ENCODE results near the gene GPR89B. TPM values are rescaled to one million over a fixed set of nuclear protein-coding genes. Genes with fewer than 3 reads are reported as not detected.
A peak's percentile ranks its signal among the peaks of the same experiment; 100 is the strongest.

GPR89B gene
- total and polyA plus RNA-seq, 9 of the 15 experiments (the other 6 are each of a cell fraction or from before 2014, with no cell fraction given), result 9.3 to 39.3 (median 19.6) TPM

DNA sequence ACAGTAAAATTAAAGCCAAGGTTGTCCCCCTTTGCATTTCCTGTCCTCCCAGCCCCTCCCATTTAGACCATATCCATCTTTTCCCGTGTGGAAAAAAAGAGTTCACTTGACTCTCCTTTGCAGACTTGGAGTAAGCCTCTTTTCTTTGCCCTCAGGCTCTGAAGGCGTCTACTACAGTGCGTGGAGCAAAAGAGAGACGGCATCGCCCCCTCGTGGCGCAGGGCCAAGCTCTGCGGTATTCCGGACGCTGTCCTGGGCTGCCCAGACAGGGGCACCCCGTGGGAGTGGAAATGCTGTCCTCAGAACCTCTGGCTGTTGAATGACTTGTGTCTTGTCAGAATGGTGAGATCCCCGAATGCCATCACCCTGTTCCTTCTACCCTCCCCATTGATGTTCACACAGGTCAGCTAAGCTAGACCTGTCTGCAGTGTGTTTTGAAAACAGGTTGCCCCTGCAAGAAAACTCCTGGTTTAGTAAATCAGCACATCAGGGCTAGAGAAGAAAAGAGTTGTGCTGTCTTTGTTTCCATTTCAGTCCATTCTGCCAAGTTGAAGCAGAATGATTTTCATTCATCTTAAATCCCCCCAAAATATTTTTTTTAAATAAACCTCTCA is 37.9 kb upstream of the GPR89B start (continued):
- TF ChIP-seq, protein P1, sequence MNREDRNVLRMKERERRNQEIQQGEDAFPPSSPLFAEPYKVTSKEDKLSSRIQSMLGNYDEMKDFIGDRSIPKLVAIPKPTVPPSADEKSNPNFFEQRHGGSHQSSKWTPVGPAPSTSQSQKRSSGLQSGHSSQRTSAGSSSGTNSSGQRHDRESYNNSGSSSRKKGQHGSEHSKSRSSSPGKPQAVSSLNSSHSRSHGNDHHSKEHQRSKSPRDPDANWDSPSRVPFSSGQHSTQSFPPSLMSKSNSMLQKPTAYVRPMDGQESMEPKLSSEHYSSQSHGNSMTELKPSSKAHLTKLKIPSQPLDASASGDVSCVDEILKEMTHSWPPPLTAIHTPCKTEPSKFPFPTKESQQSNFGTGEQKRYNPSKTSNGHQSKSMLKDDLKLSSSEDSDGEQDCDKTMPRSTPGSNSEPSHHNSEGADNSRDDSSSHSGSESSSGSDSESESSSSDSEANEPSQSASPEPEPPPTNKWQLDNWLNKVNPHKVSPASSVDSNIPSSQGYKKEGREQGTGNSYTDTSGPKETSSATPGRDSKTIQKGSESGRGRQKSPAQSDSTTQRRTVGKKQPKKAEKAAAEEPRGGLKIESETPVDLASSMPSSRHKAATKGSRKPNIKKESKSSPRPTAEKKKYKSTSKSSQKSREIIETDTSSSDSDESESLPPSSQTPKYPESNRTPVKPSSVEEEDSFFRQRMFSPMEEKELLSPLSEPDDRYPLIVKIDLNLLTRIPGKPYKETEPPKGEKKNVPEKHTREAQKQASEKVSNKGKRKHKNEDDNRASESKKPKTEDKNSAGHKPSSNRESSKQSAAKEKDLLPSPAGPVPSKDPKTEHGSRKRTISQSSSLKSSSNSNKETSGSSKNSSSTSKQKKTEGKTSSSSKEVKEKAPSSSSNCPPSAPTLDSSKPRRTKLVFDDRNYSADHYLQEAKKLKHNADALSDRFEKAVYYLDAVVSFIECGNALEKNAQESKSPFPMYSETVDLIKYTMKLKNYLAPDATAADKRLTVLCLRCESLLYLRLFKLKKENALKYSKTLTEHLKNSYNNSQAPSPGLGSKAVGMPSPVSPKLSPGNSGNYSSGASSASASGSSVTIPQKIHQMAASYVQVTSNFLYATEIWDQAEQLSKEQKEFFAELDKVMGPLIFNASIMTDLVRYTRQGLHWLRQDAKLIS (CRISPR knock-in tag; IDR thresholded peaks at IDR 0.05), result no peak
- TF ChIP-seq CC2D1A (IDR thresholded peaks at IDR 0.05), result peak; percentile 51; the same call in 1 of the 2 replicates
- TF ChIP-seq ERF (CRISPR knock-in tag; IDR thresholded peaks at IDR 0.05), result no peak
- no peak for TF ChIP-seq KDM1A (IDR thresholded peaks at IDR 0.05)
- TF ChIP-seq, protein P2, sequence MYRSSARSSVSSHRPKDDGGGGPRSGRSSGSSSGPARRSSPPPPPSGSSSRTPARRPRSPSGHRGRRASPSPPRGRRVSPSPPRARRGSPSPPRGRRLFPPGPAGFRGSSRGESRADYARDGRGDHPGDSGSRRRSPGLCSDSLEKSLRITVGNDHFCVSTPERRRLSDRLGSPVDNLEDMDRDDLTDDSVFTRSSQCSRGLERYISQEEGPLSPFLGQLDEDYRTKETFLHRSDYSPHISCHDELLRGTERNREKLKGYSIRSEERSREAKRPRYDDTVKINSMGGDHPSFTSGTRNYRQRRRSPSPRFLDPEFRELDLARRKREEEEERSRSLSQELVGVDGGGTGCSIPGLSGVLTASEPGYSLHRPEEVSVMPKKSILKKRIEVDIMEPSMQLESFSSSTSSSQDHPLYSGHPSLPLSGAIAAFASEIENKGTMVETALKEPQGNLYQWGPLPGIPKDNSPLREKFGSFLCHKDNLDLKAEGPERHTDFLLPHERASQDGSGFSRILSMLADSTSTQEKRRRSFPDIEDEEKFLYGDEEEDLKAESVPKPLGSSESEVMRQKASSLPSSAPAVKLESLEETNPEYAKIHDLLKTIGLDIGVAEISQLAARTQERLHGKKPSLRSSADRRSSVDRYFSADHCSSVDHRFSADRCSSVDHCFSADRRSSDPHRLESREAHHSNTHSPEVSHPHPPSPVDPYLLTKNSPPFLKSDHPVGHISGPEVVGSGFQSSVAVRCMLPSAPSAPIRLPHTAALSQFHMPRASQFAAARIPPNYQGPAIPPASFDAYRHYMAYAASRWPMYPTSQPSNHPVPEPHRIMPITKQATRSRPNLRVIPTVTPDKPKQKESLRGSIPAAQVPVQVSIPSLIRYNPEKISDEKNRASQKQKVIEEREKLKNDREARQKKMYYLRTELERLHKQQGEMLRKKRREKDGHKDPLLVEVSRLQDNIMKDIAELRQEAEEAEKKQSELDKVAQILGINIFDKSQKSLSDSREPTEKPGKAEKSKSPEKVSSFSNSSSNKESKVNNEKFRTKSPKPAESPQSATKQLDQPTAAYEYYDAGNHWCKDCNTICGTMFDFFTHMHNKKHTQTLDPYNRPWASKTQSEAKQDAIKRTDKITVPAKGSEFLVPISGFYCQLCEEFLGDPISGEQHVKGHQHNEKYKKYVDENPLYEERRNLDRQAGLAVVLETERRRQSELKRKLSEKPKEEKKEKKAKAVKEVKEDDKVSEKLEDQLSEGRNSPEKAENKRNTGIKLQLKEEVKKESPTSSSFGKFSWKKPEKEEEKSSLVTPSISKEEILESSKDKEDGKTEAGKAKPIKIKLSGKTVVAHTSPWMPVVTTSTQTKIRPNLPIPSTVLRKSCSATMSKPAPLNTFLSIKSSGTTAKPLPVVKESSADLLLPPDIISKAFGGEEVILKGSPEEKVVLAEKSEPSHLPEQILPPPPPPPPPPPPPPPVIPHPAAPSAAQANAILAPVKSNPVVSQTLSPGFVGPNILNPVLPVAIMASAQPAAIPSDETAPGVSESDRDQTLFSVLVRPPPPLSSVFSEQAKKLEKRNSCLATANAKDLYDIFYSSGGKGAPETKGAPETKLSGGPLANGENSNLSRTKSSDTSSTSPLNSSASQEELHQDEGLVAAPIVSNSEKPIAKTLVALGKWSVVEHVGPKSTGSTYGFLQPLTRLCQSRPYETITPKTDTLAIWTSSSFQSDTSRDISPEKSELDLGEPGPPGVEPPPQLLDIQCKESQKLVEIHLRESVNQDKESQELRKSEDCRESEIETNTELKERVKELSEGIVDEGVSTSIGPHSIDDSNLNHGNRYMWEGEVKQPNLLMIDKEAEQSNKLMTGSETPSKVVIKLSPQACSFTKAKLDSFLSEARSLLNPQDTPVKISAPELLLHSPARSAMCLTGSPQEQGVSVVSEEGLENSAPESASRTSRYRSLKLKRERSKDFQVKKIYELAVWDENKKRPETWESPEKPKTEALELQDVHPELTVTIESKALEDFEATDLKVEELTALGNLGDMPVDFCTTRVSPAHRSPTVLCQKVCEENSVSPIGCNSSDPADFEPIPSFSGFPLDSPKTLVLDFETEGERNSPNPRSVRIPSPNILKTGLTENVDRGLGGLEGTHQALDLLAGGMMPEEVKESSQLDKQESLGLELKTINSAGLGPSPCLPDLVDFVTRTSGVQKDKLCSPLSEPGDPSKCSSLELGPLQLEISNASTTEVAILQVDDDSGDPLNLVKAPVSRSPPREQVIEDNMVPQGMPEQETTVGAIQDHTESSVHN (IDR thresholded peaks at IDR 0.05; ENCODE audit: borderline replicate concordance in 1 of 2, low read depth in 1 of 2), result no peak
- TF ChIP-seq, protein P3, sequence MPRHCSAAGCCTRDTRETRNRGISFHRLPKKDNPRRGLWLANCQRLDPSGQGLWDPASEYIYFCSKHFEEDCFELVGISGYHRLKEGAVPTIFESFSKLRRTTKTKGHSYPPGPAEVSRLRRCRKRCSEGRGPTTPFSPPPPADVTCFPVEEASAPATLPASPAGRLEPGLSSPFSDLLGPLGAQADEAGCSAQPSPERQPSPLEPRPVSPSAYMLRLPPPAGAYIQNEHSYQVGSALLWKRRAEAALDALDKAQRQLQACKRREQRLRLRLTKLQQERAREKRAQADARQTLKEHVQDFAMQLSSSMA (CRISPR knock-in tag; IDR thresholded peaks at IDR 0.05), result no peak
- no peak for TF ChIP-seq MXI1 (IDR thresholded peaks at IDR 0.05; ENCODE audit: low read depth, low read length)
- TF ChIP-seq, protein P4, sequence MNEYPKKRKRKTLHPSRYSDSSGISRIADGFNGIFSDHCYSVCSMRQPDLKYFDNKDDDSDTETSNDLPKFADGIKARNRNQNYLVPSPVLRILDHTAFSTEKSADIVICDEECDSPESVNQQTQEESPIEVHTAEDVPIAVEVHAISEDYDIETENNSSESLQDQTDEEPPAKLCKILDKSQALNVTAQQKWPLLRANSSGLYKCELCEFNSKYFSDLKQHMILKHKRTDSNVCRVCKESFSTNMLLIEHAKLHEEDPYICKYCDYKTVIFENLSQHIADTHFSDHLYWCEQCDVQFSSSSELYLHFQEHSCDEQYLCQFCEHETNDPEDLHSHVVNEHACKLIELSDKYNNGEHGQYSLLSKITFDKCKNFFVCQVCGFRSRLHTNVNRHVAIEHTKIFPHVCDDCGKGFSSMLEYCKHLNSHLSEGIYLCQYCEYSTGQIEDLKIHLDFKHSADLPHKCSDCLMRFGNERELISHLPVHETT (CRISPR knock-in tag; conservative IDR thresholded peaks at IDR 0.05 in 1 of 2, IDR thresholded peaks at IDR 0.05 in 1 of 2), result no peak

Measured in K562 (cell line).